HepG2 (cell line): ENCODE results near the gene BCL11B.

Experiments
- EZH2 ChIP-seq: conservative IDR thresholded peaks from 2 replicates; pipeline ENCODE4 v1.6.1; 2012; ENCODE audit warnings: mild to moderate bottlenecking, low read depth, low read length, moderate library complexity
- FOSL1 ChIP-seq: sonication (generic); formaldehyde crosslinking; IDR thresholded peaks from 2 replicates; pipeline ENCODE4 v1.9.0; 2021; ENCODE audit warnings: missing genetic modification reagents, borderline replicate concordance
- HNRNPLL ChIP-seq: fragments of 200-400 bp; formaldehyde crosslinking; IDR thresholded peaks from 2 replicates; pipeline ENCODE4 v1.6.1; 2017; ENCODE audit warnings: mild to moderate bottlenecking, low read depth, low read length; ENCODE audit not compliant: poor library complexity, severe bottlenecking
- IRF1 ChIP-seq: sonication (generic); formaldehyde crosslinking; IDR thresholded peaks from 2 replicates; pipeline ENCODE4 v1.4.0; 2020; ENCODE audit warnings: low read depth, mild to moderate bottlenecking, missing genetic modification reagents
- MXI1 ChIP-seq: IDR thresholded peaks from 3 replicates; pipeline ENCODE4 v1.6.1; 2012; ENCODE audit warnings: low read depth, low read length, inconsistent platforms, borderline replicate concordance
- MYNN ChIP-seq: sonication (generic); formaldehyde crosslinking; IDR thresholded peaks from 2 replicates; pipeline ENCODE4 v1.4.0; 2020; ENCODE audit warnings: mild to moderate bottlenecking, low read depth, missing genetic modification reagents
- NONO ChIP-seq, 2 experiments: fragments of 450-650 bp in 1 of 2; sonication (generic) in 1 of 2; formaldehyde crosslinking in 1 of 2; IDR thresholded peaks in 1 of 2; conservative IDR thresholded peaks in 1 of 2; 2 replicates each; pipeline versions ENCODE4 v1.6.1 to v1.8.0; 2017 to 2022; ENCODE audit warnings: mild to moderate bottlenecking in 1 of 2, missing genetic modification reagents in 1 of 2, moderate library complexity in 1 of 2
- PHB2 ChIP-seq: fragments of 450-650 bp; IDR thresholded peaks from 2 replicates; pipeline ENCODE4 v1.6.1; 2018; ENCODE audit not compliant: partially characterized antibody
- POLR2A ChIP-seq, 2 experiments: IDR thresholded peaks; 2 replicates each; pipeline ENCODE4 v1.6.1; 2011; ENCODE audit warnings: low read depth in 2 of 2, low read length in 2 of 2, mild to moderate bottlenecking in 1 of 2, moderate library complexity in 1 of 2; ENCODE audit not compliant: insufficient read depth in 1 of 2
- SOX6 ChIP-seq, 2 experiments: fragments of 450-650 bp in 1 of 2; sonication (generic) in 1 of 2; formaldehyde crosslinking in 1 of 2; IDR thresholded peaks; 2 replicates each; pipeline versions ENCODE4 v1.4.0 to v1.6.1; 2017 to 2020; ENCODE audit warnings: antibody characterized with exemption in 1 of 2, mild to moderate bottlenecking in 1 of 2, missing genetic modification reagents in 1 of 2
- SRSF9 ChIP-seq: fragments of 200-400 bp; formaldehyde crosslinking; IDR thresholded peaks from 2 replicates; pipeline ENCODE4 v1.6.1; 2018; ENCODE audit warnings: borderline replicate concordance, mild to moderate bottlenecking, low read depth, low read length; ENCODE audit not compliant: insufficient read depth, poor library complexity, severe bottlenecking
- ZNF354B ChIP-seq: sonication (generic); formaldehyde crosslinking; IDR thresholded peaks from 2 replicates; pipeline ENCODE4 v1.8.0; 2022; ENCODE audit warnings: mild to moderate bottlenecking, missing genetic modification reagents
- TF ChIP-seq, protein P1 (sequence below): sonication (generic); formaldehyde crosslinking; IDR thresholded peaks from 2 replicates; pipeline ENCODE4 v1.5.0; 2020; ENCODE audit warnings: mild to moderate bottlenecking, missing genetic modification reagents, moderate library complexity
- TF ChIP-seq, protein P2 (sequence below): sonication (generic); formaldehyde crosslinking; IDR thresholded peaks from 2 replicates; pipeline ENCODE4 v1.8.1; 2022; ENCODE audit warnings: low read depth, mild to moderate bottlenecking, missing genetic modification reagents

GRCh38 chr14:99242816-99243721 lies 28.9 kb downstream of the BCL11B start:
- TF ChIP-seq EZH2 (no peak), SRSF9 (no peak), NONO (IDR thresholded peaks at IDR 0.05) (no peak), NONO (CRISPR knock-in tag; conservative IDR thresholded peaks at IDR 0.05) (no peak), MXI1 (no peak), PHB2 (no peak), FOSL1 (no peak), MYNN (CRISPR knock-in tag) (no peak), IRF1 (CRISPR knock-in tag) (no peak), POLR2A (IDR thresholded peaks at IDR 0.05; ENCODE audit: insufficient read depth in 1 of 2, low read depth in 2 of 2, low read length in 2 of 2) (no peak), SOX6 (IDR thresholded peaks at IDR 0.05) (no peak), SOX6 (CRISPR knock-in tag; IDR thresholded peaks at IDR 0.05) (no peak), ZNF354B (CRISPR knock-in tag) (no peak), HNRNPLL (no peak)
- TF ChIP-seq, protein P1, sequence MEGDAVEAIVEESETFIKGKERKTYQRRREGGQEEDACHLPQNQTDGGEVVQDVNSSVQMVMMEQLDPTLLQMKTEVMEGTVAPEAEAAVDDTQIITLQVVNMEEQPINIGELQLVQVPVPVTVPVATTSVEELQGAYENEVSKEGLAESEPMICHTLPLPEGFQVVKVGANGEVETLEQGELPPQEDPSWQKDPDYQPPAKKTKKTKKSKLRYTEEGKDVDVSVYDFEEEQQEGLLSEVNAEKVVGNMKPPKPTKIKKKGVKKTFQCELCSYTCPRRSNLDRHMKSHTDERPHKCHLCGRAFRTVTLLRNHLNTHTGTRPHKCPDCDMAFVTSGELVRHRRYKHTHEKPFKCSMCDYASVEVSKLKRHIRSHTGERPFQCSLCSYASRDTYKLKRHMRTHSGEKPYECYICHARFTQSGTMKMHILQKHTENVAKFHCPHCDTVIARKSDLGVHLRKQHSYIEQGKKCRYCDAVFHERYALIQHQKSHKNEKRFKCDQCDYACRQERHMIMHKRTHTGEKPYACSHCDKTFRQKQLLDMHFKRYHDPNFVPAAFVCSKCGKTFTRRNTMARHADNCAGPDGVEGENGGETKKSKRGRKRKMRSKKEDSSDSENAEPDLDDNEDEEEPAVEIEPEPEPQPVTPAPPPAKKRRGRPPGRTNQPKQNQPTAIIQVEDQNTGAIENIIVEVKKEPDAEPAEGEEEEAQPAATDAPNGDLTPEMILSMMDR (CRISPR knock-in tag), result no peak
- TF ChIP-seq, protein P2, sequence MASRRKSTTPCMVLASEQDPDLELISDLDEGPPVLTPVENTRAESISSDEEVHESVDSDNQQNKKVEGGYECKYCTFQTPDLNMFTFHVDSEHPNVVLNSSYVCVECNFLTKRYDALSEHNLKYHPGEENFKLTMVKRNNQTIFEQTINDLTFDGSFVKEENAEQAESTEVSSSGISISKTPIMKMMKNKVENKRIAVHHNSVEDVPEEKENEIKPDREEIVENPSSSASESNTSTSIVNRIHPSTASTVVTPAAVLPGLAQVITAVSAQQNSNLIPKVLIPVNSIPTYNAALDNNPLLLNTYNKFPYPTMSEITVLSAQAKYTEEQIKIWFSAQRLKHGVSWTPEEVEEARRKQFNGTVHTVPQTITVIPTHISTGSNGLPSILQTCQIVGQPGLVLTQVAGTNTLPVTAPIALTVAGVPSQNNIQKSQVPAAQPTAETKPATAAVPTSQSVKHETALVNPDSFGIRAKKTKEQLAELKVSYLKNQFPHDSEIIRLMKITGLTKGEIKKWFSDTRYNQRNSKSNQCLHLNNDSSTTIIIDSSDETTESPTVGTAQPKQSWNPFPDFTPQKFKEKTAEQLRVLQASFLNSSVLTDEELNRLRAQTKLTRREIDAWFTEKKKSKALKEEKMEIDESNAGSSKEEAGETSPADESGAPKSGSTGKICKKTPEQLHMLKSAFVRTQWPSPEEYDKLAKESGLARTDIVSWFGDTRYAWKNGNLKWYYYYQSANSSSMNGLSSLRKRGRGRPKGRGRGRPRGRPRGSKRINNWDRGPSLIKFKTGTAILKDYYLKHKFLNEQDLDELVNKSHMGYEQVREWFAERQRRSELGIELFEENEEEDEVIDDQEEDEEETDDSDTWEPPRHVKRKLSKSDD (CRISPR knock-in tag), result no peak
